Measurements from ENCODE around the gene PAX2. TPM values are rescaled to one million over a fixed set of nuclear protein-coding genes. Genes with fewer than 3 reads are reported as not detected.

The PAX2 gene
- total RNA-seq, 4 donors from 2014 or later: not detected

DNA sequence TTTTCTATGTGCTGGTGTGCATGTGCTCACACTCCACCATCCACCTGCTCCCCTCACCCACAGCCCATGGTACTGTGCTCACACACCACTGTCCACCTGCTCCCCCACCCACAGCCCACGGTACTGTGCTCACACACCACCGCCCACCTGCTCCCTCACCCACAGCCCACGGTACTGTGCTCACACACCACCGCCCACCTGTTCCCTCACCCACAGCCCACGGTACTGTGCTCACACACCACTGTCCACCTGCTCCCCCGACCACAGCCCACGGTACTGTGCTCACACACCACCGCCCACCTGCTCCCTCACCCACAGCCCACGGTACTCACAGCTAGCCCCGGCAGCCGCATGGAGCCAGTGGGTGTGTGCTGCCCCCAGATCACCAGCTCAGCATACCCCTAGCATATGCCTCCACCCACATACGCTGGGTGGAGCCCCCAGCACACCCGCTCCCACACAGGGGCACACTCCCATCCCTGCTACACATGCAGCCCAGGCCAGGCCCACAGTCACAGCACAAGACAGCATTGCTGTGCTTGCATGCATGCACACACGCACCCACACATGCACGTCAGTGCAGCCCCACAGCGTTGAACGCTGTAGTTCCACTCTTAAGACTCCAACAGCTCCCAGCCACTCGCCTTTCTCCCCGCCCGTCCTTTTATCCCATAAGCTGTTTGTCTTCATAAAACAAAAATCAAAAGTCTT is 62.0 kb downstream of the PAX2 start:
- H3K27ac ChIP-seq: no peak overlapping the region
- H3K4me3 ChIP-seq: no peak overlapping the region
- no peak for ATAC-seq
- H3K9me3 ChIP-seq: no peaks in the 10 kb centered on the region
- peaks cover 89% of the 10 kb centered on the region for H3K27me3 ChIP-seq
- no peaks in the 10 kb centered on the region for H3K4me1 ChIP-seq
- 58 to 70% methylated on average over 6 to 14 of the region's 20 CpGs for WGBS, 2 donors (ENCODE audit: low coverage in 1 of 2)
- H3K36me3 ChIP-seq: no peaks in the 10 kb centered on the region
- TF ChIP-seq CTCF (IDR thresholded peaks at IDR 0.05) (no peak), POLR2AphosphoS5 (IDR thresholded peaks at IDR 0.05) (no peak), EP300 (IDR thresholded peaks at IDR 0.05) (no peak), POLR2A (IDR thresholded peaks at IDR 0.05) (no peak)

GRCh38 chr10:100808876-100809275 is 63.5 kb downstream of the PAX2 start:
- no peak overlapping the region for H3K4me3 ChIP-seq
- H3K27me3 ChIP-seq: peaks cover 90% of the 10 kb centered on the region
- no peak for ATAC-seq
- WGBS, 2 donors (ENCODE audit: low coverage in 1 of 2): 78 to 100% methylated on average over 1 to 6 of the region's 10 CpGs
- no peaks in the 10 kb centered on the region for H3K9me3 ChIP-seq
- H3K4me1 ChIP-seq: no peaks in the 10 kb centered on the region
- no peaks in the 10 kb centered on the region for H3K36me3 ChIP-seq
- no peak overlapping the region for H3K27ac ChIP-seq
- TF ChIP-seq CTCF (IDR thresholded peaks at IDR 0.05) (no peak), POLR2A (IDR thresholded peaks at IDR 0.05) (no peak), POLR2AphosphoS5 (IDR thresholded peaks at IDR 0.05) (no peak), EP300 (IDR thresholded peaks at IDR 0.05) (no peak)

DNA sequence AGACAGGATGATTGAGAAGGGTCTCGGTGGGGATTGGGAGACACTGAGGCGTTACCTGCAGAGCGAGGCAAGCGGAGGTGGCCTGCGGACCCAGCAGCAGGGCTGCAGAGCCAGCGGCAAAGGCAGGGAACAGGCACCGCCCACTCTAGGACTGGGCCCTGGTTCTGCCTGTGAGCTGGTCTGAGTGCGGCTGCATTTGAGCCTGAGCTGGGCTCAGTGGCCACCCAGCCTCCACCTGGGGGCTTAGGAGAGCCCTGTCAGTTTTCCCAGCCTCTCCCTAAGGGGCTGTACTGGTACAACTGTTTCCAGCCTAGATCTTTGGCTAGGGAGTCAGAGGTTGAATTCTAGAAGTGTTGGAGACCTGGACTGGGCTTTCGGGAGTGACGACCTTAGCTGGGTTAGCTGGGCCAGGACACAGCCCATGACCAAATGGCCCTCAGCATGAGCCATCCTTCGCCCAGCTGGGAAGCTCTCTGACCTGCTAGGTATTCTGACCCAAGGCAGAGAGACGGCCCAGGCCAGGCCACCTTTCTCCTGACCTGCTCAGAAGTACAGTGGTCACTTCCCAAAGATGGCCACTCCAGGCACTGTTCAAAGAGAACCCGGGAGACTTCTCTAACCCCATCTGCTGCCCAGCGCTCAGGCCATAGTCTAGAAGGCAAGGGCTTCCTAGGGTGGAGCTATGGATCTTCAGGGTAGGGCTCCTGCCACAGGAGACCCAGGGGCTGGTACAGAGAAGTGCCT is 64.9 kb downstream of the PAX2 start:
- no peak overlapping the region for H3K4me3 ChIP-seq
- H3K27me3 ChIP-seq: peaks cover 100% of the 10 kb centered on the region
- ATAC-seq: no peak
- TF ChIP-seq EP300 (IDR thresholded peaks at IDR 0.05) (no peak), POLR2AphosphoS5 (IDR thresholded peaks at IDR 0.05) (no peak), POLR2A (IDR thresholded peaks at IDR 0.05) (no peak), CTCF (IDR thresholded peaks at IDR 0.05) (no peak)
- WGBS, 2 donors (ENCODE audit: low coverage in 1 of 2): 40 to 81% methylated on average over 2 to 6 of the region's 14 CpGs
- no peaks in the 10 kb centered on the region for H3K36me3 ChIP-seq
- H3K4me1 ChIP-seq: no peaks in the 10 kb centered on the region
- H3K27ac ChIP-seq: no peak overlapping the region
- H3K9me3 ChIP-seq: no peaks in the 10 kb centered on the region

DNA sequence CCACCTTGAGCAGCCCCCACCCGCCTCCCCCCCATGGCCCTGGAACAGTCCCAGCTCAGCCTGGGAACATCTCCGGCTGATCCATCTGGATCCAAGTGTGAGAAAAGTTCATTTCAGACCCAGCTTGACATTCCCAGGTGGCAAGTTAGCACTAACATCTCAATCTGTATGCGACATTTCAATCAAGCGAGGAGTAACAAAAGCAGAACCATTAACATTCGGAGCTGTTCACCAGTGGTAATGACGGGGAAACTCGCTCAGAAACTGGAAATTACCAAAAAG is 65.4 kb downstream of the PAX2 start:
- H3K27me3 ChIP-seq: peaks cover 99% of the 10 kb centered on the region
- H3K4me1 ChIP-seq: no peaks in the 10 kb centered on the region
- H3K9me3 ChIP-seq: no peaks in the 10 kb centered on the region
- no peak overlapping the region for H3K27ac ChIP-seq
- WGBS, 2 donors (ENCODE audit: low coverage in 1 of 2): 82 to 83% methylated on average over 1 to 5 of the region's 7 CpGs
- no peaks in the 10 kb centered on the region for H3K36me3 ChIP-seq
- no peak overlapping the region for H3K4me3 ChIP-seq
- TF ChIP-seq EP300 (IDR thresholded peaks at IDR 0.05) (no peak), CTCF (IDR thresholded peaks at IDR 0.05) (no peak), POLR2A (IDR thresholded peaks at IDR 0.05) (no peak), POLR2AphosphoS5 (IDR thresholded peaks at IDR 0.05) (no peak)
- no peak for ATAC-seq

DNA sequence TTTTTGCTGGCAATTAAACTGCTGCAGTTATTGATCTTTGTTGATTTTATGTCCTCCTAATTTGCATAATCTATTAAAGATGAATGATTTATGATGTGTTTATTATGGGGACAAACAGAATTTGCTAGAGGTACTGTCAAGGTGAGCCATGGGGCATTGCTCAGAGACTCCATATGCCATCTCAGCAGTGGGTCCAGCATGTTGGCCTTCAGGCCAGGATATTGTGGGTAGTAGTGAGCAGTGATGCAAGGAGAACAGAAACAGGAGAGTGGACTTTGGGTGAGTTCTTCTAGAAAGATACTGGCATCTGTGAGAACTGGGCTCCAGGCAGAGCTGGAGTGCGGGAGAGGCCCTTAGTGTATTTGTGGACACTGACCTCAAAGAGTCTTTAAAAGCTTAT is 65.9 kb downstream of the PAX2 start:
- TF ChIP-seq EP300 (IDR thresholded peaks at IDR 0.05): no peak
- no peak for TF ChIP-seq POLR2AphosphoS5 (IDR thresholded peaks at IDR 0.05)
- no peak for TF ChIP-seq CTCF (IDR thresholded peaks at IDR 0.05)
- TF ChIP-seq POLR2A (IDR thresholded peaks at IDR 0.05): no peak
- H3K36me3 ChIP-seq: no peaks in the 10 kb centered on the region
- H3K4me3 ChIP-seq: no peak overlapping the region
- no peak for ATAC-seq
- H3K27me3 ChIP-seq: peaks cover 99% of the 10 kb centered on the region
- H3K4me1 ChIP-seq: no peaks in the 10 kb centered on the region
- WGBS, 2 donors (ENCODE audit: low coverage in 1 of 2): 89 to 100% methylated on average over 1 of the region's 1 CpG
- H3K27ac ChIP-seq: no peak overlapping the region
- H3K9me3 ChIP-seq: no peaks in the 10 kb centered on the region
